IMR-90 (cell line): ENCODE measurements around the gene BRIP1.

Source experiments
- CEBPB ChIP-seq: IDR thresholded peaks from 2 replicates; pipeline ENCODE4 v1.6.1; 2012; ENCODE audit warnings: low read depth, low read length, improper control_type of control experiment
- CTCF ChIP-seq: conservative IDR thresholded peaks from 2 replicates; pipeline ENCODE4 v1.5.1; 2012; ENCODE audit warnings: mild to moderate bottlenecking, low read depth, low read length, improper control_type of control experiment
- FOS ChIP-seq: fragments of 150-350 bp; IDR thresholded peaks from 2 replicates; pipeline ENCODE4 v1.6.1; 2016; ENCODE audit warnings: low read depth, low read length
- MAFK ChIP-seq: IDR thresholded peaks from 2 replicates; pipeline ENCODE4 v1.6.1; 2012; ENCODE audit warnings: low read depth, low read length, improper control_type of control experiment
- MAZ ChIP-seq: IDR thresholded peaks from 2 replicates; pipeline ENCODE4 v1.6.1; 2012; ENCODE audit warnings: low read depth, mild to moderate bottlenecking, low read length, improper control_type of control experiment, moderate library complexity, borderline replicate concordance
- MXI1 ChIP-seq: IDR thresholded peaks from 2 replicates; pipeline ENCODE4 v1.6.1; 2012; ENCODE audit warnings: low read depth, mild to moderate bottlenecking, low read length, moderate library complexity, borderline replicate concordance
- POLR2A ChIP-seq: IDR thresholded peaks from 2 replicates; pipeline ENCODE4 v1.6.1; 2012; ENCODE audit warnings: mild to moderate bottlenecking, low read depth, low read length
- RFX5 ChIP-seq: IDR thresholded peaks from 2 replicates; pipeline ENCODE4 v1.8.0; 2012; ENCODE audit warnings: low read depth, mild to moderate bottlenecking, low read length, moderate library complexity
- SMC3 ChIP-seq: fragments of 150-350 bp; IDR thresholded peaks from 2 replicates; pipeline ENCODE4 v1.6.1; 2016; ENCODE audit warnings: low read depth, mild to moderate bottlenecking, antibody characterized with exemption, low read length, moderate library complexity
- USF2 ChIP-seq: fragments of 150-350 bp; IDR thresholded peaks from 2 replicates; pipeline ENCODE4 v1.6.1; 2017; ENCODE audit warnings: mild to moderate bottlenecking, antibody characterized with exemption, low read length, low read depth

- no peak for TF ChIP-seq CTCF
- no peak for TF ChIP-seq FOS
- TF ChIP-seq CEBPB, result no peak
- TF ChIP-seq USF2, result no peak
- TF ChIP-seq MAZ, result no peak
- no peak for TF ChIP-seq RFX5
- TF ChIP-seq POLR2A, result no peak
- TF ChIP-seq MXI1, result no peak
- no peak for TF ChIP-seq SMC3
- no peak for TF ChIP-seq MAFK
Measured at GRCh38 chr17:61631800-61632199, 231.5 kb downstream of the BRIP1 start.
